ENCODE measurements around the gene LYZ.
A peak's percentile ranks its signal among the peaks of the same experiment; 100 is the strongest.

LYZ gene

GRCh38 chr12:69339999-69340398, 8.2 kb upstream of the LYZ start:
- FAIRE-seq: no peak

- no peak for FAIRE-seq
Measured at GRCh38 chr12:69341328-69341727, 6.9 kb upstream of the LYZ start.

GRCh38 chr12:69342421-69342820, 5.8 kb upstream of the LYZ start:
- FAIRE-seq: no peak

GRCh38 chr12:69343357-69343756, 4.8 kb upstream of the LYZ start:
- no peak for FAIRE-seq

GRCh38 chr12:69343885-69344612, 4.1 kb upstream of the LYZ start:
- no peak for FAIRE-seq

- FAIRE-seq: no peak
Measured at GRCh38 chr12:69345077-69345476, 3.1 kb upstream of the LYZ start.

GRCh38 chr12:69345742-69346141, 2.4 kb upstream of the LYZ start:
- no peak for FAIRE-seq

- no peak for FAIRE-seq
Measured at GRCh38 chr12:69350002-69350626, 1.9 kb downstream of the LYZ start.

GRCh38 chr12:69350777-69351176, 2.6 kb downstream of the LYZ start:
- FAIRE-seq: no peak

GRCh38 chr12:69351462-69352236, 3.5 kb downstream of the LYZ start:
- no peak for FAIRE-seq

GRCh38 chr12:69352904-69353303, 4.7 kb downstream of the LYZ start:
- FAIRE-seq: no peak

GRCh38 chr12:69354172-69354555, 6.0 kb downstream of the LYZ start:
- FAIRE-seq: no peak

- FAIRE-seq: no peak
Measured at GRCh38 chr12:69354556-69355187, 6.5 kb downstream of the LYZ start.

- FAIRE-seq: no peak
Measured at GRCh38 chr12:69355363-69356028, 7.3 kb downstream of the LYZ start.

GRCh38 chr12:69359531-69360347, 11.6 kb downstream of the LYZ start, which contains the start of gene YEATS4:
Gene YEATS4, plus strand, starts transcription at chr12:69359743. Its CDS starts 230 bp downstream, at chr12:69359973.
- no peak for FAIRE-seq

- FAIRE-seq: no peak
Measured at GRCh38 chr12:69360348-69360672, 12.1 kb downstream of the LYZ start.

- no peak for FAIRE-seq
Measured at GRCh38 chr12:69366796-69367195, 18.6 kb downstream of the LYZ start.

GRCh38 chr12:69368171-69368570, 20.0 kb downstream of the LYZ start:
- no peak for FAIRE-seq

GRCh38 chr12:69383074-69383473, 34.9 kb downstream of the LYZ start:
- FAIRE-seq: no peak

- FAIRE-seq: no peak
Measured at GRCh38 chr12:69385038-69385437, 36.9 kb downstream of the LYZ start.

GRCh38 chr12:69386921-69387320, 38.7 kb downstream of the LYZ start:
- no peak for FAIRE-seq

GRCh38 chr12:69388371-69388770, 40.2 kb downstream of the LYZ start:
- peak; percentile 78 for FAIRE-seq

Measured in TTC549 (cell line).